Endothelial cell of hepatic sinusoid (primary cell): Measurements from ENCODE around the gene CDCA7.
"Not testable (repeated sequence)": the region's sequence is repeated elsewhere in the genome, so short reads cannot be mapped to it uniquely, and the experiment has no call there.

Experiments
- in situ Hi-C: cut with HindIII; loops from 2 replicates; pipeline ENCODE4 v1.10.0; 2017; ENCODE audit warnings: low sequenced_read_pairs

The CDCA7 gene

DNA sequence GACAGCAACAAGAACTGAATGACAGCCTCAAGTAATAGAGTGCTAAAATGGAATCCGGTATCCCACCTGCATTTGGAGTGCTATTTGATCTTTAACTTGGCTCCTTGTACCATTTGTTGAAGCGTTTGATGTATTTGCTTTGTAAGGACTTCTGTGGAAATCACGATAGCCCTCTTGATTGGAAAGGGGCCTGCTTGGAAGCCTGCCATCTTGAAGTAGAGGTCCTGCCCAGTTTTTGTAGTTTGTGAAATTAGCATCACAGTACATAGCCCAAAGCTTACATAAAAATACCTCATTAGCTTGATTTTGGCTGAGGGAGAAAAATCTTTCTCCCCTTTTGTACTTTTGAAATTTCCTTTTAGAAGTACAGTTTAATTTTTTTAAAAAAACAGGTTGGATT, 2.7 kb downstream of the CDCA7 start:
- in situ Hi-C loops = no loop called here

DNA sequence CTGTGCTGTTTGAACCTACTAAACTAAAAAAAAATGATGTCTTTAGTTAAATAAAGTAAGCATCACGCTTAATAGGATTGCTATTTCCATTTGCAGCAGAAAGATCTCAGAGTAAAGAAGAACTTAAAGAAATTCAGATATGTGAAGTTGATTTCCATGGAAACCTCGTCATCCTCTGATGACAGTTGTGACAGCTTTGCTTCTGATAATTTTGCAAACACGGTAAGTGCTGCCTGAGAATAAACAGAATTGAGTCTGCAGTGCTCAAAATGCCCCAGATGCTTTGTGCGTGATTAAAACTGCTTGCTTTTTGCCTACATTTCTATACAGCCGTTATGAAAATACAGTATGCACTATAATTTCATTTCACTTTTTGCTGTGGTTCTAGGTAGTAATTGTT, 3.9 kb downstream of the CDCA7 start:
- in situ Hi-C loops = no loop called here

DNA sequence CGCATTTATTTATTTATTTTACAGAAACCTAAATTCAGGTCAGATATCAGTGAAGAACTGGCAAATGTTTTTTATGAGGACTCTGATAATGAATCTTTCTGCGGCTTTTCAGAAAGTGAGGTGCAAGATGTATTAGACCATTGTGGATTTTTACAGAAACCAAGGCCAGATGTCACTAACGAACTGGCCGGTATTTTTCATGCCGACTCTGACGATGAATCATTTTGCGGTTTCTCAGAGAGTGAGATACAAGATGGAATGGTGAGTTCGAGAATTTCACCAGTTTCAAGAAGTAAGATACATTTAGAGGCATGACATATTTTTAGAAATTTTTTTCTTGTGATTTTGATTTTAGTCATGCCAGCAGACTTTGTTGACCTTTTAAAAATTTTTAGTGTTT, 4.6 kb downstream of the CDCA7 start:
- in situ Hi-C loops = no loop called here

DNA sequence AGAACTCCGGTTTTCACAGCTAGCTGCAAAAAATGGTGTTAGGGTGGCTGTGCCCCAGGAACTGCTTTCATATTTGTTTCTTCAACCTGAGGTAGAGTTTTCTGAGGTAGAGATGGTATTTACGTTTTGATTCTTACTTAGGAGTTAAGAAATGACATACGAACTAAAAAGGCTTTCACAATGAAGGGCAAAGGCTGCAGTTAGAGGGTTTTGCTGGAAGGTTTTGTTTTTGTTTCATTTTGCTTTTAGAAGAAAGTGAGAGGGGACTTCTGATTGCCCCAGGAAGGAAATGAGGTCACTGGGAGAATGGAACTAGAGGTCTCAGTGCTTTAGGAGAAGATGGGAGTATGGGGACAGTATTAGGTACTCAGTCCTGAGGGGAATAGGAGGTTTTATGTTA, 15.5 kb downstream of the CDCA7 start:
- in situ Hi-C loops = loop anchor here (5.0 kb wide), 1 partner anchor 53 kb away; no protein-coding TSS in a partner anchor

DNA sequence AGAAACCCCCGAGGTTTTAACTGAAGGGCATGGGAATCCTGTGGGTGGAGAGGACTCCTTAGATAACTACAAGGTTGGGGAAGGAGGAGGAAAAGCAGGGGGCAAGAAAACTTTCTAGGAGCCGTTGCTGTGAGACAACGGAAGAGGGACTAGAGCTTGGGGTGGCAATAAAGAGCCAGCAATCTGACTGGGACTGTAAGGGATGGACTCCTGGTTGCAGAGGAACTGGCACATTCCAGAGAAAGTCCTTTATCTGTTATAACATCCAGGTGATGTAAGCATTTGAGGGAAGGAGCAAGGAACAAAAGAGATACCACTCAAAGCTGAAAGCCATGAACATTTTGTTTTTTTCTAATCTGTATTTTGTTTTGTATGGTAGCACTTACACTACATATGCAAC, 16.4 kb downstream of the CDCA7 start:
- in situ Hi-C loops = loop anchor here (5.0 kb wide), 1 partner anchor 54 kb away; no protein-coding TSS in a partner anchor

DNA sequence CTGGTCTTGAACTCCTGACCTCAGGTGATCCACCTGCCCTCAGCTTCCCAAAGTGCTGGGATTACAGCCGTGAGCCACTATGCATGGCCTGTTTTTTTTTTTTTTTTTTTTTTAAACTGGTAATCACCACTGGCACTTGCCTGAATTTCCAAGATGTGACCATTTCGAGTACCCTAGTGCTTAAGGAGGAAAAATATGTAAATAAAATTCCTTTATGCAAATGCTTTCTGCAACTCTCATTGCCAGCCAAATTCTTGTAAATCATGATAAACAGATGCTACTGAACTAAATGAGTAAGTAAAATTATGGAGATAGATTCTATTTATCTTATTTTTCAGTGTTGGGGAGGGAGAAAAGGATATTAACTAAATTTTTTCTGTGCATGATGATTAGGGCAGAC, 18.6 kb downstream of the CDCA7 start:
- in situ Hi-C loops = loop anchor here (5.0 kb wide), 1 partner anchor 56 kb away; no protein-coding TSS in a partner anchor

DNA sequence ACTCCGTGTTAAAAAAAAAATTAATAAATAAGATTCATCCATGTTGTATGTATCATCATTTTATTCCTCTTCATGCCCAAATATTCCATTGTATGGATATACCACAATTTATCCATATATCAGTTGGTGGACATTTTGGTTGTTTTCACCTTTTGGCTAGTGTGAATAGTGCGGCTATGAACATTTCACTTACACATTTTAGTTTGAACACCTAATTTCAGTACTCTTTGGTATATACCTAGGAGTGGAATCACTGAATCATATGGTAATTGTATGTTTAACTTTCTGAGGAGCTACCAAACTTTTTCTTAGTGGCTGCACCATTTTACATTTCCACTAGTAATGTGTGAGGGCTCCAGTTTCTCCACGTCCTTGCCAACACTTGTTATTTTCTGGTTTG, 20.0 kb downstream of the CDCA7 start:
- in situ Hi-C loops = loop anchor here (5.0 kb wide), 1 partner anchor 57 kb away; no protein-coding TSS in a partner anchor

DNA sequence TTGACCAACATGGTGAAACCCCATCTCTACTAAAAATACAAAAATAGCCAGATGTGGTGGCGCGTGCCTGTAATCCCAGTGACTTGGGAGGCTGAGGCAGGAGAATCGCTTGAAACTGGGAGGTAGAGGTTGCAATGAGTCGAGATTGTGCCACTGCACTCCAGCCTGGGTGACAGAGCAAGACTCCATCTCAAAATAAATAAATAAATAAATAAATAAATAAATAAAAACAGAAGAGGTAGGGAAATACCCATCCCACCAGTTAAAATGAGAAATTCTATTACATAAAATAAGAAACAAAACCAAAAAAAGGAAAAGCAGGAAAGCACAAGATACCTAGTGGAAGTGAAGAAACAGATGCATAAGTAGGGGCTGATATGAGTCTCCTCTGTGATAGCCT, 30.9 kb downstream of the CDCA7 start:
- in situ Hi-C loops = not testable (repeated sequence)

DNA sequence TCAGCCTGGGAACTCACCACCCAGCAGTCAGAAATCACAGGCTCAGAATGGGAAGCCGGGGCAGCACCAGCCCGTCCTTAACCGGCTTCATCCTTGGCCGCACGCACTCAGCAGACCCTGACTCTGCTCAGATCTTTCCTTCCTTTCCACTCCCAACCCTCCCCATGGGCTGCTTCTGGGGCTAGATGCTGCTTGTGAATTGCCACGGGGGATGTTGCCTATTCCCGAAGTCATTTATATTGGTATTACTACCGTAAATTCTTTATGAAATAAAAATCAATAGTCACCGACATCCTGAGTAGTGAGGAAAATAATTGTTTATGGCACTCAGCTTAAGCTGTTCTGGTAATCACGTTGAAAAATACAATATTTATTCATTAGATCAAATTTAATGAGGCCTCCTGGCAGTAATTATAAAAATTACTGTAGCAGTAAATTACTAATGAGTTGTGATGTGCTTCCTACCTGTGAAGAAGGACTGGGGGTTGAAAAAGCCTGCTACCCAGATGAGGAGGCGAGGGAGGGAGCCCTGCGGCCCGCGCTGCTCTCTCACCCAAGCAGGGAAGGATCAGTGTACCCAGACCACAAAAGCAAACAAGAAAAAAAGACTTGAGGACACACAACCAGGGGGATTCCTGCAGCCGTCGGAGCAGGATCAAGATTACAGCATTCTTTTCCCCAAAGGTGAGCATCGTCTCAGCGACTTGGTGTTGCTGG, 31.5 kb downstream of the CDCA7 start:
- in situ Hi-C loops = no loop called here

DNA sequence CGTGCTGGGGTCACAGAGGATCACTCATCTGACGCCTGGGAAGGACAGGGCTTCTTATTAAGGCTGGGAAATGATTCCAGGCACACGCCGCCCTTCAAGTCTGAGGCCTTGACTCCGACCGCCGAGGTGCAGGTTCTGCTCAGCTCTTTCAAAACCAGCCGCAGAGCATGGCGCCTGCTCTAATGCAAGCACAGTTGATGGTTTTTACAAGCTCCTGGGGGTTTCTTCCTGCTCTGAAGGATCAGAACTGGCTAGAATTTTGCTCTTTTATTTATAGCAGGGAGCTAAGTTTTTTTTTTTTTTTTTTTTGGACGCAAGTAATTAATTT, 32.0 kb downstream of the CDCA7 start:
- in situ Hi-C loops = no loop called here

DNA sequence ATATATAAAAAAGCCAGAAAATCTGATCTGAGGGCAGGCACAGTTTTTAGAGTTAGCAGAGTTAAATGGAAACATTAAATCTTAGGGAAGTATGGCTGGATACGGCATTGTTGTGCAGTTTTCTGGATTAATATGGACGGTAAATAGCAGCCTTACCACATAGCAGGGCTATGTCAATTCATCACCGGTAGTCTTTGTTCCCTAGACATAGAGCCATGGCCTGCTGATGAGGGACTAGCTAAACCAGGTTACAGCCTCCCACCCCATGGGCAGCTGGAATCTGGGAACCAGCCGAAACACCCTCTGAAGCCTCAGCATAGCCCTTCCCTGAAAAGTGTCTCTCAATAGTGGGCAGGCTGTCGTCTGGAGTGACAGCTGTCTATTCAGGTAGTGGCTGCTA, 32.4 kb downstream of the CDCA7 start:
- in situ Hi-C loops = no loop called here

DNA sequence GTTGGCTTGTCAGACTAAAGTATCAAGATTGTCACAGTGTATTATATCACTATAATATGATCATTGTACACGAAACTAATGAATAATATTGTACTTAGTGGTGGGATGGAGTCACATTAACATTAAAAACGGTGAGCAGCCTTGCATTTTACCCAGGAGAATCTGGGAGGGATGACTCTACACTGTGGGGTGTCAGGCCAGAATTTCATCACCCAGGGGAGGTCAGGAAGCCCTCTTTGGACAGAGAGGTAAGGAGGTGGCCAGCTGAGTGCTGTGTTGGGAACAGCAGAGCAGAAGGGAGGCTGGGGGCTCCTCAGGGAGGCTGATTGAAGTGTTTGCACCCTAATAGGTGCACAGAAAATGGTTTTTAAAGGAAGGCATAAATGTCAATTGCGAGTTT, 33.0 kb downstream of the CDCA7 start:
- in situ Hi-C loops = no loop called here

DNA sequence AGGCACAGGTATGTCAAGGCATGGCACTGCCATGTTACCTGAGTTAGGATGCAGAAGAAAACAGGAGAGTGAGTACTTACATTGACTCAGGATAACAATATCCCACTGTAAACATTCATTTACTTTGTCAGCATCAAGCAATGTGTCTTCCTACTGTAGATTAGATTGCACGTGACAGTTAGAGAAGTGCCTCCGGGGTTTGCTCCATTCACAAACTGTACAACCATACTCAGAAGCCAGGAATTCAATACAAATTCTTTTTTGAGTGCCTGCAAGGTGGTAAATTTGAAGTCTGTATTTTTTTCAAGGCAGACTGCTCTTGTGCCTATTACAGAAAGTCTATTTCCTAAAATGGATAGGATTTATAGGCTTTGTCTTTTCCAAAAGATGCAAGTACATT, 34.1 kb downstream of the CDCA7 start:
- in situ Hi-C loops = no loop called here

DNA sequence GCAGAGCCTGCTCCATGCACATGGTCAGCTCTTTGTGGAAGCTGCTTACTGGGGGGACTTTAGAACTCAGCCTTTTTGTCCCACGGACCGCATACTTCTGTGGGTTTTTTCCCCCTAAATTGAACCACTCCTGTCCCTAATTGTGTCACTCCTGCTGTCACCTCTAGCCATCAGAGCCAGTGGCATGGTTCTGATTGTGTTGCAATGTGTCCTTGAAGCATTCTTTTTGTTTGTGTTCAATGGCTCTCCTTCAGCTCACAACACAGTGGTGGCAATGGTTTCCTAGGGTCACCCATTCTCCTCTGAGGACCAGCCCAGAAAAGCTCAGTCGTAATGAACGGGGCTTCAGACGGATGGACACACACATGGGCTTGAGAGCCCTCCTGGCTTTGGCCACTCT, 35.4 kb downstream of the CDCA7 start:
- in situ Hi-C loops = no loop called here

DNA sequence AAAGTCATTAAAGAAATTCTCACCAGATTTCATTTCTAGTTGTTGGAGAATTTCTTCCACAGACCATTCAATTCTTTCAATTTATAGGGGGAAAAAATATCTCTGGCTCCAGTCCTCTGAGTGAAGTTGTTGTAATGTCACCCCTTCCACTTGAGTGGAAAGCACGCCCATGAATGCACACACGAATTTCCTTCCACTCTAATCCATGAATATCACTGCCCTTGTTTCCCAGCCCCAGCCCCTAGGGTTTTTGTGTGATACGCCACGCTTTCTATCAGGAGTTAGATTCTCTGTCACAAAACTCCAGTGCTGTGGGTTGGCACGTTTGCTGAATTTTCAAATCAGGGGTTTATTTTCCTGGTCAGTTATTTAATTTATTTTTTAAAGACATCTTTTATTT, 38.1 kb downstream of the CDCA7 start:
- in situ Hi-C loops = no loop called here

DNA sequence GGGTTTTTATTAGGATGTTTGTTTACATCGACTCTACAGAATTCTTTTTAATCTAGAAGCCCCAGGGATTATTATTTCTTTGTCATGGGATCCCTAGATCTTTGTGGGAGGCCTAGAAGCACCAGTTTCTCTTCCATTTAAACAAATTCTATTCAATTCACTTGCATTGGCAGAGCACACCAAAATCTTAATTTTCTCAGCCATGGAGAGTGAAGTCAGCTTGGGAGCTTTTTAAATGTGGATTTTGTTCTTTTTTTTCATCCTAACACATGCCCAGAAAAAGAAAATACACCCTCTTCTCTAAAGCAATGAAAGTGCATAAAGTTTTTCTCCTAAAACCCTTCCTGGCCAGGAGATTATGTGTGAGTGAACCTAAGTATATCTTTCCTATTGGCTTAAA, 38.5 kb downstream of the CDCA7 start:
- in situ Hi-C loops = no loop called here

DNA sequence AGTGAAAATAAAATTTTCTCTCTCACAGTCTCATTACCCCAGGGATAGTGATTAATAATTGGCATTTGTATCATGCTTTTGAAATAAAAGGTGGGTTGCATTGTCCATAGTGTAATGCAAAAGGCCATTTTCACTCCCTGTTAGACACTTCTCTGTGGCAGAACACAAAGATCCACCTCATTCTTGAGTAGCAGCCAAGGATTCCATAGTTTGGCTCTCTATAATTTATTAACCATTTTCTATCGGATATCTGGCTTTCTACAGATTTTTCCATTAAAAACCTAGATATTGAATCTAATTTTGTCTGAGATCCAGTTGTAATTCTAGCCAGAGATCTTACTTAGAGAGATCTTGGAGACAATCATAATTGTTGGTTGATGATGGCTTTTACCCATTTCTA, 39.0 kb downstream of the CDCA7 start:
- in situ Hi-C loops = no loop called here

DNA sequence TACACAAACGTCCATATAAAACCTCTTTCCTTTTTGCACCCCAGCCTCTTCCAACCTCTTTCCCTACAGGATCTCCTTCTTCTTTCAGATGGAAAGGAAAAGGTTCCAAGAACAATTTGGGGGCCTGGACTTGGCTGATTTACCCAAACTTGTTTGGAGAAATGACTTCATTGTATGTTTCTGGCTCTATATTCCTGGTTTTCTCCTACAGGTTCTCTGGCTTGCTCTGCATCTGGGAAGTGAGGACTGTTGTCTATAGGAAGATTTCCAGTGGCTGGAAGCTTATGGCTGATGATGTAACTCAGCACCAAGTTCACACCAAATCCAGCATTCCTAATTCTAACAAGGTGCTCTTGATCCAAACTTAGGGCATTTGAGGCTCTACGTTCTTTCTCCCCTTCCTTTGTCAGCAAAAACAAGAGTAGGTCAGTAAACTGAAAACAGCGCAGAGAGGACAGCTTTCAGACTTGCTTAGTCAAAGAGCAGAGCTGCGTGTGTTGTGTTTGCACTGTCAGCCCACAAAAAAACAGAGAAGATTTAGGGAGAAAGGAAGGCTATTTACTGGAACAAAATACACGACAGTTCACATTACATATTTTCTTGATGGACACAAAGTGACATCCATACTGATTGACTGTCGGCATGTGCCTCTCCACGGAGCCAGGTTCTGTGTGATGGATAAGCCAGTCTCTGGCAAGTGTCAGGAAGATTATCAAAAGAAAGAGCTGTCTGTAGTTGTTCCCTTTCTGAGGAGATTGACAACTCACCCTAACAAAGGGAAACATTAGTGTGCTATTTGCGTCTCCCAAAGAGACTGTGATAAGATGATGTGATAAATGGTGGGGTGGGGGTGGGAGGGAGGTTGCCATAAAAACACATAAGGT, 39.7 kb downstream of the CDCA7 start:
- in situ Hi-C loops = no loop called here

DNA sequence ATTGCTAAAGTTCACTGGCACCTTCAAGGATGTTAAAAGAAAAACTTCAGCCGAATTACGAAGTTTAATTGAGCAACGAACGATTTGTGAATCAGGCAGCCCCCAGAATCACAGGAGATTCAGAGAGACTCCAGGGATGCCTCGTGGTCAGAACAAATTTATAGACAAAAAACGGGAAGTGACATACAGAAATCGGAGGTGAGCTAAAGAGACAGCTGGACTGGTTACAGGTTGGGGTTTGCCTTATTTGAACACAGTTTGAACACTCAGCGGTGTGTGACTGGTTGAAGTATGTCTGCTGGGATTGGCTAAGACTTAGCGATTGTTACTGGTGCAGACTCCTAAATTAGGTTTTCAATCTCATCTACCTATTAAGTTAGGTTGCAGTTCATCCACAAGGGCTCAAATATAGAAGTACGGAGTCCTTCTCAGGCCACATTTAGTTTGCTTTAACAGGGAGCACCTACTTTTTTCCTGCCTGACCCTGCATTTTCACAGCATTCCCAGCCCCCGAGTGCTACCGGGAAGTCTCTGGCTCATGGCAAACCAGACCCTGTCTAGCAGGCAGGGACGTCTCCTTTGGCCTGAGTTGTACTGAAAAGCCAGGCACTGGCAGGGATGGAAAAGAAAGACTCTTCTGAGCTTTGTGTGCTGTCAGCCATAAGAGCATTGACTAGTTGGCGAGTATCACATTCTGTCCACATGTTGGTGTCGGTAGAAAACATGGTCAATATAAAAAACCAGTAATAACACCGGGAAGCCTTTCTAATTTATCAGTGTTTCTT, 41.1 kb downstream of the CDCA7 start:
- in situ Hi-C loops = loop anchor here (5.0 kb wide), 1 partner anchor 452 kb away; no protein-coding TSS in a partner anchor

DNA sequence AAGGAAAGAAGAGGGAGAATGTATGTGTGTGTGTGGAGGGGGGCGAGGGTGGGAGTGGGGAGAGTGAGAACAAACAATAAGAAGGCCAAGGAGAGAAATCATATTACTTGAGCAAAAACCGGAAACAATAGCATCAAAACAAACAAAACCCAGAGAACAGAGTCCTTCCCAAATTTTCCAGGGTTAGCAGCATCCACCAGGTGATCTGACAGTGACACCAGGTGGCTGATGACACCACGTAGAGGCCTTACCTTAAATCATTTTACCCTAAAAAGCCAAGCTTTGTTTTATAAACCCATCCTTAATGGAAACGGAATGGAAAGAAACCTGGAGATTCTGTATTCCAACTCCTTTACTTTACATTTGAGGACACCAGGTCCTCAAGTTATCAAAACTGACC, 42.9 kb downstream of the CDCA7 start:
- in situ Hi-C loops = loop anchor here (5.0 kb wide), 1 partner anchor 450 kb away; no protein-coding TSS in a partner anchor

DNA sequence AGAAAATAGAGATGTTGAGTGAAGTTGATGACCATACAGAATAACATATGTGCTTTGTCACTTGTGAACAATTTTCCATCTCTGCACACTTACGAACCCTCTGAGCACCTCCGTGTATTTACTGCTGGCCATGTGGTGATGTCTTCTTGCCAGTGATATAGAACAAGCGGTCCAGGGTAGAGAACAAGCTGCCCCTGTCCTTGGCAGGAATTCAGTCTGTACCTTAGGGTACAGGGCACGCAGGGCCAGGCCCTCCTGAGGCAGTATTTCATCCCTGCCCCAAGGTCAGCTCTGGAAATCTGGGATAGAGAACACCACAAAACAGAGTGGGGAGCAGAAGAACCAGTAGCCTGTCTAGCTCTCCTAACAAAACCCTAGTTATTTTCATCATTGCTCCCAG, 44.6 kb downstream of the CDCA7 start:
- in situ Hi-C loops = loop anchor here (5.0 kb wide), 1 partner anchor 448 kb away; no protein-coding TSS in a partner anchor
